Measurements from ENCODE around the gene KNOP1. TPM values are rescaled to one million over a fixed set of nuclear protein-coding genes. Genes with fewer than 3 reads are reported as not detected.

KNOP1 gene
- total RNA-seq (2021) (60.4 TPM in 2 replicates), Bru-seq, nascent RNA (percentile 86 among the genes with signal in this experiment), BruChase-seq, experiment 1, labeled RNA remaining after a 2-hour chase (percentile 92 among the genes with signal in this experiment), BruChase-seq, experiment 2, labeled RNA remaining after a 6-hour chase (percentile 92 among the genes with signal in this experiment)
- long read RNA-seq, full-length matches to known transcripts, result 96 of 163 reads
- long read RNA-seq, partial matches to known transcripts, result 13 of 163 reads
- long read RNA-seq, other reads (novel, unspliced or antisense), result 54 of 163 reads

GRCh38 chr16:19717741-19718623 is at the start of gene KNOP1, which contains the start of gene IQCK:
Gene KNOP1, minus strand, starts transcription at chr16:19718227. Its CDS starts 3,192 bp downstream, at chr16:19715035.
Gene IQCK, plus strand, starts transcription at chr16:19718271. Its CDS starts 36 bp downstream, at chr16:19718307.
- Histone ChIP-seq H2AFZ (peak within 1 kb of the TSS; percentile 87), H3K4me1 (replicated peaks; ENCODE audit: insufficient read depth) (peaks cover 25% of the 10 kb centered on the region), H3K36me3 (ENCODE audit: low read depth) (peaks cover 13% of the 10 kb centered on the region; the same call in 1 of the 2 replicates), H3K27me3 (ENCODE audit: insufficient read depth, low read depth) (no peaks in the 10 kb centered on the region), H3F3A (ENCODE audit: insufficient read depth, low read depth) (peaks cover 13% of the 10 kb centered on the region), H3K4me3 (peak within 1 kb of the TSS; percentile 97), H3K79me2 (ENCODE audit: low read depth) (peaks cover 82% of the 10 kb centered on the region), H4K20me1 (ENCODE audit: insufficient read depth) (peaks cover 6% of the 10 kb centered on the region), H3K9me2 (ENCODE audit: insufficient read depth) (no peaks in the 10 kb centered on the region), H3K27ac (peak within 1 kb of the TSS; percentile 55), H3K4me2 (peak within 1 kb of the TSS; percentile 99), H3K9me3 (ENCODE audit: insufficient read depth, low read depth) (no peaks in the 10 kb centered on the region)
- ChIA-PET CTCF (no interaction called here), POLR2A (ENCODE audit: unreplicated experiment) (interaction anchor here (0.5 to 0.7 kb wide), 5 partner anchors 14 to 38 kb away, joined by 3 to 14 read pairs (median 3); no protein-coding TSS in a partner anchor)
- TSS peak; percentile 43 for BruUV-seq (replicated peaks)
- intact Hi-C loops (cut with micrococcal nuclease; ENCODE audit: unreplicated experiment), result loop anchor here (1.0 to 10.0 kb wide), 3 partner anchors 36 to 114 kb away; no protein-coding TSS in a partner anchor
- TF ChIP-seq EZH2 (IDR thresholded peaks at IDR 0.05; ENCODE audit: low read depth), result no peak
- TF ChIP-seq CTCF (conservative IDR thresholded peaks at IDR 0.05), result no peak
- peak; percentile 74 to 91 for DNase-seq

GRCh38 chr16:19767497-19767896 is 49.5 kb upstream of the KNOP1 start:
- H3F3A ChIP-seq (ENCODE audit: insufficient read depth, low read depth), result no peaks in the 10 kb centered on the region
- no peaks in the 10 kb centered on the region for H4K20me1 ChIP-seq (ENCODE audit: insufficient read depth)
- no peak for DNase-seq
- no peak overlapping the region for H3K4me2 ChIP-seq
- H3K36me3 ChIP-seq (ENCODE audit: low read depth), result 0 out of 2 replicates have a peak, but pooled peaks cover 5% of the 10 kb centered on the region
- intact Hi-C loops (cut with micrococcal nuclease; ENCODE audit: unreplicated experiment), result no loop called here
- no peaks in the 10 kb centered on the region for H3K27me3 ChIP-seq (ENCODE audit: insufficient read depth, low read depth)
- 0 out of 2 replicates have a peak, but pooled peaks cover 3% of the 10 kb centered on the region for H3K9me3 ChIP-seq (ENCODE audit: insufficient read depth, low read depth)
- H3K79me2 ChIP-seq (ENCODE audit: low read depth), result no peaks in the 10 kb centered on the region
- H3K9me2 ChIP-seq (ENCODE audit: insufficient read depth), result no peaks in the 10 kb centered on the region
- POLR2A ChIA-PET (ENCODE audit: unreplicated experiment), result no interaction called here
- no TSS peak for BruUV-seq (replicated peaks)
- no peak overlapping the region for H2AFZ ChIP-seq
- no peak overlapping the region for H3K27ac ChIP-seq
- CTCF ChIA-PET, result no interaction called here
- no peaks in the 10 kb centered on the region for H3K4me1 ChIP-seq (replicated peaks; ENCODE audit: insufficient read depth)
- no peak for TF ChIP-seq CTCF (conservative IDR thresholded peaks at IDR 0.05)
- TF ChIP-seq EZH2 (IDR thresholded peaks at IDR 0.05; ENCODE audit: low read depth), result no peak
- no peak overlapping the region for H3K4me3 ChIP-seq

DNA sequence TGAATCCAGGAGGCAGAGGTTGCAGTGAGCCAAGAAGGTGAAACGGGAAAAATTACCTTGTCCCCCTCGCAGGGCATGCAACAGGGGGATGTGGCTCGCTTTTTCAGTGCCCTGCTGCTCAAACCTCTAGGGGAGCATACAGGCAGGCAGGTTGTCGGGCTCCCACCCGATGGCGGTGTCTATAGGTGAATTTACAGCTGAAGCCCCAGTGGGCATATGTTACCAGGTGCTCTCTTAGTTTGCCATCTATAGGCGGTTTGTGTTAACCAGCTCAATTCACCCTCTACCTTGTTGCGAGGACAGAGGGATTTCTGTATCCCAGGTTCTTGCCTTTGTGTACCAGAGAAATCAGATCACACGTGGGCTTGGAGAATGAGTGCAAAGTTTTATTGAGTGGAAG is 49.0 kb upstream of the KNOP1 start:
- H3K27ac ChIP-seq, result no peak overlapping the region
- 0 out of 2 replicates have a peak, but pooled peaks cover 3% of the 10 kb centered on the region for H3K9me3 ChIP-seq (ENCODE audit: insufficient read depth, low read depth)
- no peaks in the 10 kb centered on the region for H3K79me2 ChIP-seq (ENCODE audit: low read depth)
- no peaks in the 10 kb centered on the region for H3K4me1 ChIP-seq (replicated peaks; ENCODE audit: insufficient read depth)
- ChIA-PET POLR2A (ENCODE audit: unreplicated experiment) (no interaction called here), CTCF (no interaction called here)
- H2AFZ ChIP-seq, result no peak overlapping the region
- BruUV-seq (replicated peaks), result no TSS peak
- no peak for TF ChIP-seq EZH2 (IDR thresholded peaks at IDR 0.05; ENCODE audit: low read depth)
- no peak for TF ChIP-seq CTCF (conservative IDR thresholded peaks at IDR 0.05)
- intact Hi-C loops (cut with micrococcal nuclease; ENCODE audit: unreplicated experiment), result no loop called here
- no peak for DNase-seq
- no peaks in the 10 kb centered on the region for H3F3A ChIP-seq (ENCODE audit: insufficient read depth, low read depth)
- H4K20me1 ChIP-seq (ENCODE audit: insufficient read depth), result no peaks in the 10 kb centered on the region
- H3K36me3 ChIP-seq (ENCODE audit: low read depth), result 0 out of 2 replicates have a peak, but pooled peaks cover 5% of the 10 kb centered on the region
- no peak overlapping the region for H3K4me3 ChIP-seq
- no peaks in the 10 kb centered on the region for H3K9me2 ChIP-seq (ENCODE audit: insufficient read depth)
- no peak overlapping the region for H3K4me2 ChIP-seq
- no peaks in the 10 kb centered on the region for H3K27me3 ChIP-seq (ENCODE audit: insufficient read depth, low read depth)
